GM19438 (cell line): Measurements from ENCODE around the gene EML4.
"Not testable (repeated sequence)": the region's sequence is repeated elsewhere in the genome, so short reads cannot be mapped to it uniquely, and the experiment has no call there.

Experiments used
- ATAC-seq: cut with Tn5 transposase; IDR thresholded peaks from one replicate; pipeline ENCODE4 v1.9.1; 2021; ENCODE audit warnings: low read depth; ENCODE audit not compliant: unreplicated experiment

EML4 gene

GRCh38 chr2:42248846-42249245 lies 79.7 kb downstream of the EML4 start:
- ATAC-seq = no peak

- ATAC-seq = no peak
Observed at GRCh38 chr2:42249284-42249683, 80.1 kb downstream of the EML4 start.

- ATAC-seq = no peak
Observed at GRCh38 chr2:42249887-42250286, 80.7 kb downstream of the EML4 start.

GRCh38 chr2:42250925-42251324 lies 81.8 kb downstream of the EML4 start:
- no peak for ATAC-seq

GRCh38 chr2:42252464-42252863 lies 83.3 kb downstream of the EML4 start:
- ATAC-seq = no peak

- ATAC-seq = no peak
Observed at GRCh38 chr2:42254186-42254895, 85.2 kb downstream of the EML4 start.

- ATAC-seq = peak; percentile 76
Observed at GRCh38 chr2:42256505-42256904, 87.4 kb downstream of the EML4 start.

GRCh38 chr2:42261518-42262195 lies 92.5 kb downstream of the EML4 start:
- ATAC-seq = no peak

GRCh38 chr2:42266236-42266635 lies 97.1 kb downstream of the EML4 start:
- no peak for ATAC-seq

- no peak for ATAC-seq
Observed at GRCh38 chr2:42267530-42267929, 98.4 kb downstream of the EML4 start.

GRCh38 chr2:42268528-42269151 lies 99.5 kb downstream of the EML4 start:
- ATAC-seq = no peak

- no peak for ATAC-seq
Observed at GRCh38 chr2:42270757-42271156, 101.6 kb downstream of the EML4 start.

- ATAC-seq = not testable (repeated sequence)
Observed at GRCh38 chr2:42271246-42271645, 102.1 kb downstream of the EML4 start.

GRCh38 chr2:42274863-42275262 lies 105.7 kb downstream of the EML4 start:
- no peak for ATAC-seq

GRCh38 chr2:42281416-42282081 lies 112.4 kb downstream of the EML4 start:
- no peak for ATAC-seq

GRCh38 chr2:42284019-42284418 lies 114.9 kb downstream of the EML4 start:
- no peak for ATAC-seq

- ATAC-seq = no peak
Observed at GRCh38 chr2:42286268-42286946, 117.3 kb downstream of the EML4 start.

GRCh38 chr2:42288811-42289210 lies 119.7 kb downstream of the EML4 start:
- ATAC-seq = no peak

GRCh38 chr2:42289222-42289621 lies 120.1 kb downstream of the EML4 start:
- ATAC-seq = no peak

- ATAC-seq = no peak
Observed at GRCh38 chr2:42290005-42290404, 120.9 kb downstream of the EML4 start.

GRCh38 chr2:42293019-42293418 lies 123.9 kb downstream of the EML4 start:
- ATAC-seq = no peak
